HG03378 (cell line): Measurements from ENCODE around the gene ZRANB1.

ENCODE experiments used
- ATAC-seq: cut with Tn5 transposase; IDR thresholded peaks from one replicate; pipeline ENCODE4 v1.9.1; 2021; ENCODE audit warnings: mild to moderate bottlenecking, moderate library complexity; ENCODE audit not compliant: unreplicated experiment

The ZRANB1 gene

DNA sequence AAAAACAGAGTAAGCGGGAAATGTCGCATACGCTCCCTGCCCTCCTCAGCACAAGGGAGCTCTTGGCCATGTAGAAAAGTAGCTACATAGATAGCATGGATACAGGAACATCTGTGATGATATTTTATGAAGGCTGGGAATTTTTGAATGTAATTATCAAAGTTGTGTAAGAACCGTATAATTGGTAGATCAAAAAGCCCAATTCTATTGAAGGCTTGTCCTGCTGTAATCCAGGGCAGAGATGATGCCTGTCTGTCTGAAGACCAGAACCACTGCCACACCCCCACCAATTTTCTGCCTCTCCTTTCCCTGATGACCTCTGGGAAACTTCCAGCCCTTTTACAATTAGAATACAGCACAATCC lies 51.4 kb downstream of the ZRANB1 start:
- ATAC-seq: no peak

DNA sequence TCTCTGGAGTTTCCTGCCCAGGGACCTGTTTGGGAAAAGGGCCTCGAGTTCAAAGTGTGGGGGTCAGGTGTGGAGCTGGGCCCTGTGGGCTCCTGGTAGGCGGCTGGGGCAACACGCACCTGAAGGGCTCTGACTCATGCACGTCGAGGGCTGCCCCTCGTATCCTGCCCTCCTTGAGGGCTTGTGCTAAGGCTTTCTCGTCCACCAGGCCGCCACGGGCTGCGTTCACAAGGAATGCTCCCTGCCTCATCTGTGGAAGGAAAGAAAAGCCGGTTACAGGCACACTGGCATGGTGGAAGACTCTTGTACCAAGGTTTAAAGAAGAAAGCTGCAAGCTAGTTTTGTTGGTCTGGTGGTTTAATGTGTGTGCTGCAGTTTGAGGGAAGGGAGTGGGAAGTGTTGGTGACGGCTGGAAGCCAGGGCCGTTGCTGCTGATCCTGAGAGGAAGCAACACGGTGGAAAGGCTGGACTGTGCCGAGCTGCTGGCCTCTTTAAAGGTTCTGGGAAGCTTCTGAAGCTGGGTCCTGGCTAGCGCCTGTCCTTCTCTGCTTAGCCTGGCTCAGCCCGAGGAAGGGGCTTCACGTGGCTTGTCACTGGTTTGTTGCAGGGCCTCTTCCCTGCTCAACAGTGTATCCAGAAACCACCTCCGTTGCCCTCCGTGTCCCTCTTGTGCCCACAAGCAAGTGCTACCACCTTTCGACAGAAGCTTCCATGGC lies 52.0 kb downstream of the ZRANB1 start:
- no peak for ATAC-seq

DNA sequence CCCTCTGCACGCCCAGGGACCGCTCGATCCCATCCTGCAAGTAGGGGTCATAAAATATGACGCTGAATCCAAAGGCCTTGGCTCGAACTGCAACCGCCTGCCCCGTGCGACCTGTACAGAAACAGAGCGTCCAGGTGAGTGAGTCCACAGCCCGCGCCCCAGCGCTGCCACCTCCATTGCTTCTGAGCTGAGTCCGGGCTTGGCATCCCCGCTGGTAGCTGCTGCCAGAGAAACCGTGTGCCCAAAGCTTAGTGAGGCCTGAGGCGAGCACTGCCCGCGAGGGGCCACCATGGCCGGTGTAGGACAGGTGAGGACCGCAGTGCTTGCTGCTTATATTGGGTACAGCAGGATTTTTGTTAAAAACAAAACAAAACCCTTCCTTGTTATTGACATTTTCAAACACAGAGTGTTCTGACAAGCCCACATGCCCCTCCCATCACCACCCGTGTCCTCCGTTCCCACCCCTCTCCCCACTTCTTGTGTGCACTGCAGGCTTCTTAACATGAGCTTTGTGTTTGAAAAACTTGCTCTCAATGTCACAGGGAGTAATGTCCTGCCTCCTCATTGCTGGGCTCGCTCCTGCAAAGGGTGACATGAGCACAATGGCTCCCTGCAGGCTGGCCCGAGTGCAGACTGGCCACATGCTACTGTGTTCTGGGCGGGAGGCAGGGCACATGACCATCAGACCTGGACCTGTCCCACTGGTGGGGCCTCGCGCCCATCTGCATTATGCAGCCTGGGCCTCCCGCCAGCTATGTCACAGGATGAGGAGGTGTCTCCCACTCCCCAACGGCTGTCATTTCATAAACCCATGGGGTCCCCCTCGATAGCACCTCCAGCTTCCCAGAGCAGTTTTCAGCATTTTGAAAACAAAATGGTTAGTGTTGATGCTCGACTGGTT lies 52.9 kb downstream of the ZRANB1 start:
- no peak for ATAC-seq

DNA sequence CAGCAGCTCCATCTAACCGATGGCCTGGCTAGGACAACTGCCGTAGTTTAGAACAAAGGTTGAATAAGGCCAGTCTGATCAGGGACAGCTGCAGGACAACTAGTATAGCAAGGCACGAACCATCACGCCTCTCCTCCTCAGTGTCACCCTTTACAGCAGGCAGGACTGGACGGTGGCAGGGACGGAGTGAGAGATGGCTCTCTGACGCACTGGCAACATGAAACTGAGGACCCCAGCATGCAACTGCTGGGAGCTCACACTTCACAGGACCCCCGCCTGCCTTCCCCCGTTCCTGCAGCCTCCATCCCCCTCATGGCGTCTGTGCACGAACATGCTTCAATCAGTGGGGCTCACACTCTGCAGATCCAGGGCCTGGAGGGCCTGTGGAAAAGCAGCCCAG lies 53.7 kb downstream of the ZRANB1 start:
- no peak for ATAC-seq

DNA sequence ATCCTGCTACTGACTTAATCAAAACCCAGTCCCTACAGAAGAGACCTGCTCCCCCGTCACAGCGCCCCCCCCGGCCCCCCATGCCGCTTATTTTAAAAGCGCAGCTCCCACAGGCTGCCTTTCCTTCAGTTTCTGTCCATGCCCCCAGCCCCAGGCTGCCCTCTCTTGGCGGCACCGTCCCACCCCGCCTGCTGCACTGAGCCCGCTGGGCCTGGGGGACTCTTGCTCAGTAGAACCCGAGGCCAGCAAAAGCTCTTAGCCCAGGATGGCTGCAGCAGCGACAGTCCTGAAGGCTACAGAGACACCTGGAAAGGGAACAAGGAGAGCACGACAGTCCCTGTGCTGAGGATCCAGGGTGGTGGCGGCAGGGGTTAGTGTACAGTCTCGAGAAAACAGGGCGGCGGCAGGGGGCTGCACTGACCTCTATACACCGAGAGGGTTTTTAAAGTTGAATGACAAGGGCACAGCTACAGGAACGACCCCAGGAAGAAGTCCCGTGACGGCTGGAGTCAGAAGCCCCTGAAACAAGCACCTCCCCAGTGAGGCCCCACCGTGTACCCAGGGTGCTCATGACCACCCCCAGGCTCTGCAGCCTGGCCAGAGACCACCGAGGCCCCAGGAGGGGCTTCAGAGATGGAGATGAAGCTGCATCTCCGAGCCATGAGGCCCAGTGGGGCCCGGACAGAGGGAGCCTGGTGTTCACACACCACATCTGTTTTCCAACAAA lies 54.4 kb downstream of the ZRANB1 start:
- ATAC-seq: no peak

DNA sequence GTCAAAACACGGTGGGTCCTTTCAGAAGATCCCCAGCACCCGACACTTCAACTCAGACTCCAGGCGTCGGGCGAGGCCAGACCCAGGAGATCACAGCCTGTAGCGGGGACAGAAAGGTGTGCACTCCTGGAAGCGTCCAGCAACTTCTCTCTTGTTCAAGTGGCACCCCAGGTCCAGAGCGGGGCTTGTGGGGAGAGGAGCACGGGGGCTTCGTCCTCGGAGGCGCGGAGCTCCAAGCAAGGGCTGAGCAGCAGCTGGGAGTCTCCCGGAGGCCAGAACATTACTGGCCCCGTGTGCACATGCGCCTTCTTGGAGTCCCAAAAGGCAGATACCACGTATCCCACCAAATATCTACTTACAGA lies 54.9 kb downstream of the ZRANB1 start:
- no peak for ATAC-seq

DNA sequence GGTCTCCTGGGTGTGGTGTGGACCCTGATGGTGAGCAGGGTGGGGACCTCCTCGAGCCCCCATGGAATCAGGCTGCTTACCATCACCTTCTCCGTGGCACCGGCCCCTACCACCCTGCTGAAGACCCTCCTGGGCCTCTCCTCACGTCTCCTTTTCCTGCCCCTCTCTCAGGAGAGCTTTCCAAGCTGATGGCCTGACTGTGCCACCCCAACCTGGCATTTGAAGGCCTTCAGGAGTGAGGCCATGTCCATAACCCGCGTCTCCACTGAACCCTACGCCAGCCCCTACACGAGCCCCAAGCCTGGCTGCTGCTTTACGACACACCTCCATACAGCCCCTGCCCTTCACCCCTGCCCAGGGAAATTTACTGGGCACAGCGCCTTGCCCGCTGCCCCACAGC lies 55.4 kb downstream of the ZRANB1 start:
- ATAC-seq: no peak

DNA sequence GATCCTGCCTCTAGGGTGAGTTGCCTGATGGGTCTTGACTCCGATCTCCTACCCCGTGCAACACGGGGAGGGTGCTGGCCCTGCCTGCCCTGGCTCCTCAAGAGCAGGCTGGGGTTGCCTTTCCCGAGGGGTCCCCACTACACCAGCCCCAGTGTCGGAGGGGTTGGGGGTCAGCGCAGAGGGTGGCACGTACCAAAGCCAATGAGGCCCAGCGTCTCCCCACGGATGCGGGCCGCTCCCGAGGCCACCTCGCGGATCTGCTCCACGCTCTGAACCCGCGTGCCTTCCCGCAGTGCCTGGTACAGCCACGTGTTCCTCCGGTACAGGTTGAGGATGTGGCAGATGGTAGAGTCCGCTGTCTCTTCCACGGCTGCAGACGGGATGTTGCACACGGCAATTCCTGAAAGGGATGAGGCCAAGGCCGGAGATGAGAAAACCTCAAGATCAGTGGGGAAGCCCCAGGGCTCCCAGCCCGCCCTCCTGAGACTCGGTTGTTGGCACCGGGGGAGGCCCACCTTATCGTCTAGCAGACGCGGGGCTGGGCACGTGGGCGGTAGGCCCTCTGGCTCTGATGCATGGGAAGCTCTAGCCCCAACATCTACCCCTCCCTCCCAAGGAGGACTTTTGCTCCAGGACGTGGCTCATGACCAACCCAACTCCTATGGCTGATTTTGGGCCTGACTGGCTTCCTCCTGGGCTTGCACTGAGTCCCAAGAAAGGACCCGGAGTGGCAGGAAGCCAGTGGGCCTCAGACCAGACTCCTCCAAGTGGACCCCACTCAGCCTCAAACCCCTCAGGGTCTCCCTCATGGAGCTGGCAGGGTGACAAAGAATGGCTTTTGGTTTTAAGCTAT lies 56.1 kb downstream of the ZRANB1 start:
- ATAC-seq: no peak

DNA sequence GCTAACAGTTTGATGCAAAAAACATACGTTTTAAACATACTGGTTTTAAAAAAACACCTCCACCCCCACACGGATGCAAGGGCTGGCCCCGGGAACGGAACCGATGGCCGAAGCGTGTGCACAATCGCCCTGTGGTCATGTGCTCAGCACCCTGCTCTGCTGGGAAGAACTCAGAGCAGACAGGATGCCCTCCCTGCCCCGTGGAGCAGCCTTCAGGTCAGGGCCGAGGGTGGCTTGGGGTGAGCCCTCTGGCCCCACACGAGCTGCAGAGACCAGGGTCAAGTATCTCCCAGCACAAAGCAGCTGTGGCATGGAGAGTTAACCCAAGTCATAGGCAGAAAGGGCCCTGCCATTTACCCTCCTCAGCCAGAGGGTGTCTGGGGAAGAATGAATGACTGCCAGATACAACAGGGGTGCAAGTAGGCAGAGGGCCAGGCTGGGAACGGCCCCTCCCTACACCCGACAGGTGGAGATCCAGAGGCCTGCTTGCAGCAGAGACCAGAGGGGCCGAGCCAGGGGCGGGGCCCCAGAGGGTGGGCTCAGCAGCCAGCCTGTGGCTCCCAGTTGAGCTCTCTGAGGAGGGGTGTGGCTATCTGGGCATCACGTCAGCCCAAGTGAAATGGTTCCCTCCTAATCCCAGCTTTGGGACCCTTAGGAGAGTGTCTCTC lies 56.8 kb downstream of the ZRANB1 start:
- ATAC-seq: no peak

DNA sequence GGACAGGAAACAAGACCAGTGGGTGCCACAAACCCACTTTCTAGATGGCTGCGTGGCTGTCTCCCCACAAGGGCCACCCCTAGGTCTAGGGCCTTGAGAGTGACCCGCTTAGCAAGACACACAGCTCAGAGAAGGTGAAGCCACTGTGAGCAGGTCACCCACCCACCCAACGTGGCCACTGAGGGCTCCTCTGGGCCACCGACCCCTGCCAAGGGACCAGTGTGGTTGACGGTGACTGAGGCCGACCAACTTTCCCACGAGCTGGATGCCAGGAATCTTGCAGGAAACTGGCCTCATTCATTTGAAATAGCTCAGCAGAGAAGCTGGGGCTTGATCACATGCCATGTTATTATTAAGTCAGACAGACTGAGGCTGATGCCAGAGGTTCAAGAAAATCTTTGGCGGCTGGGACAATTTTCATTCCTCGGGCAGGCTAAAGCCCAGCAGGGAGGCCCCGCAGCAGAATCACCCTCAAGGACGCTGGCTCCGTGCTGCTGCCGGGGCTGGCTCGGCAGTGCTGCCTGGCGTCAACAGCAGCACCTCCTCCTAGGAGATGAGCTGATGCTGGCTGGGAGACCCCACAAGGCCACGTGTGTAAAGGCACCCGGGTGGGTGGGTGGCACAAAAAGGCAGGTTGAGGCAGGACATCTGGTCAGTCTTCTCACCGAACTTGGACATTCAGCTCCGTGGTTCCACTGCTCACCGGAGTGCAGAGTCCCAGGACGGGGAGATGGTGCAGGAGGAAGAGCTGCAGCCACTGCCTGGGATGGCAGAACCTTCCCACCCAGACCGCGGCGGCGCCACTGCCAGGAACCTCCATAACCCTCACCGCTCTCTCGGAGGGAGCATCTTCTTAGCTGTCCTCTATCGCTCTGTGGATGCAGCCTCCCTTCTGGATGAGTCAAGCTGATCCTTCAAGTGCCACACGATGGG lies 57.8 kb downstream of the ZRANB1 start:
- ATAC-seq: no peak

DNA sequence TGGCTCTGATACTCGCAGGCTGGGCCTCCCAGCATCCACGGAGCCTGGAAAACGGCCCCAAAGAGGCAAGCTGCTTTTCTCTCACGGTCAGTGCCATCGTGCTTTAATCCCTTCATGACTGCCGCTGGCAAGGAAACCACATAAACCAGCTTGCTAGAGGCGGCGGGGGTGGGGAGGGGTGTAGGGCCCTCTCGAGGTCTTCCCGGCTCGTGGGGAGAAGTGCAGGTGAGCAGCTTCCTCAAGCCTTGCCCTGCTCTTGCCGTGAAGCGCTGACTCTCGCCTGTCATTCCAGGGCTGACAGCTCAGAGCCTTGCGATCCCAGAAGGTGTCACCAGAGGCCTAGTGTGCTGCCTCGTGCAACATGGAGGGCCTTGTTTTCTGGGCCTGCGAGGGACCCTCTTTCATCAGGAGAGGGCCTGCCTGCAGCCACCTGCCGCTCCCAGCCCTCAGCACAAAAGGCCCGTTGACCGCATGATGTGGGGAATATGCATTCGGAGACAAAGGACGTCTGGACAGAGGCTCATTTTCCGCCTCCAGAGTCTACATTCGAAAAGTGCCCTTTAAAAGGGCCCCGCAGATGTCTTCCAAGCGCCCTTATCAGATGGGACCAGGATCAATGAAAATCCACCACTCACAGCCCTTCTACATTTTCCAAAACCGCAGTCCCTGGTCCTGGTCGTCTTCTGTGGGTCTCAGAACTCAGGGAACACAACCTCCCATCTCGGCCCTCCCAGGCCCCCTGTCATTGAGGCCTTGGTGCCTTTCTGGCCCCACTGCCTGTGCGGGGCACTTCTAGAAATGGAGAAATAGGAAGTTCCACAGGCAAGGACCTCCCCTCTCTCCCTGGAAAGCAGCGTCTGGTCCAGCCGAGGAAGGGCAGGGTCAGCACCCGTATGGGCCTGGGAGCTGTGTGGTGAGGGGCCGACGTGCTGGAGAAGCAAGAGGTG lies 58.7 kb downstream of the ZRANB1 start:
- no peak for ATAC-seq

DNA sequence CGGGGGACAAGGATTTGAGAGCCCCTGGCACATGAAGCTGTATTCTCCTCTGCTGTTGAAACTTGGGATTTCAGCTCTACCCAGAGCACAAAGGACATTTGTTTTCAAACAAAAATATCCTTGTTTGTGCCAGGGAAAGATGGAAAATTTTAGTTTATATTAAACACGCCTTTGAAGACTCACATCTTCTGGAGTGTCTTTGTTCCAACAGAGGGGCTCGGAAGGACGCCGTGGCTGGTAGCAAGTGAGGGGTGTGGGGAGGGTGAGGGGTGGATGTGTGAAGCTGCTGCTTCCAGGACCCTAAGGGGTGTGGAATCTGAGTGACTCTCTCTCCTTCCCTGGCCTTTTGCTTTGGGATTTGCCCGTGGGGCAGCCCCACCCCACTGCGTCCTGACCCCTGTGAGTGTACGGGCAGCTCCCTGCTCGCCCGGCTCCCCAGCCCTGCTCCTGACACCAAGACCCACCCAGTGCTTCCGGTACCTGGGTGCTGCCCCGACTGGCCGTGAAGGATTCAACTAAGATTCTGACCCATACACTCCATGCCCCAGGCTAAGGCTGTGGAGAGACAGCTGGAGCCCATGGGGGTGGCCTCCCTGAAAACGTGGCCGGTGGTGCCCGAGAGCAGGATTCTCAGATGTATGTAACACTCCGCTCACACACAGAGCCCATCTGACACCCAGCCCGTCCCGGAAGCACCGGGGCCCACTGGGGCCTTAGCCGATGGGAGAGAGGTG lies 59.6 kb downstream of the ZRANB1 start:
- ATAC-seq: no peak

DNA sequence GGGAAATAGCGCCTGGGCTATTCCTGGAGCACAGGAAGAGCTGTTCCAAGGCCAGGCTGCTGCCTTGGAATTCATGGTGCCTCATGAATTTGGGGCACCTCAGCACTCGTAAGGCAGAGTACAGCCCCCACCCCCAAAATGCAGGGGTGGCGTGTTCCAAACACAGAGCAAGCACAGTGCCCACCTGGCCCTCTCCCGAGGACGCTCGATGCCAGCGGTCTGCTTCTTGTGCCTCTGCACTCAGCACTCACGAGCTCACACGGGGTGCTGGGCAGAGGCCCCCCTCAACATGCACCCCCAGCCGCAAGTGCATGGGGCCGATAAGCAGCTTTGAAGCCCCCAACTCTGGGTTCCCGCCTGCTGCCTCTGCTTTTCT lies 60.1 kb downstream of the ZRANB1 start:
- ATAC-seq: no peak

DNA sequence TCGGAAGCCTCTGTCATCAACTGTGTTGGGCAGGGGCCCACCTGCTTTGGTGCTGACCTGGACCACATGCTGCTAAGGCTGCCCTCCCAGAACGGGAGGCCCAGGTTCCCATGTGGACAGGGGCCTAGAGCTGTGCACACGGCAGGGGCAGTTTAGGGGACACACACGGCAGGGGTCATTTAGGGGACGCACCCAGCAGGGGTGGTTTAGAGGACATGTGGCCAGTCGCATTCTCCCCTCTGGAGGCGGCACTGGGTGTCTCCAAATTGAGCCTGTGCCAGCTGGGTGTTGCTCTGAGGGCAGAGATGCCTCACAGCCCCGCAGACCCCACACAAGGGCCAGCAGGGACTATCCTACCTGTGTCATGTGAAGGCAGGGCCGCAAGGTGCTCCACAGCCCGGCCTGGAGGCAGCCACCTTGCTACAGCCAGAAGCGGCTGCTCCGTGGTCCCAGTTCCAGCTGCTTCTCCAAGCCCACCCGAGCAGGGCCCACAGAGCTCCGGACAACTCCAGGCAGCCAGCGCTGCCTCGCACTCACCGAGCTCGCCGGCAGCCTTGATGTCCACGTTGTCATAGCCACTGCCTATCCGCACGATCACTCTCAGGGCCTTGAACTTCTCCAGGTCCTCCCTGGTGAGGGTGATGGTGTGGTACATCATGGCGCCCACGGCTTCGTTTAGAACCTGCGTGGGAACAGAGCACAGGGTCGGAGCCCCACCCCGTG lies 60.7 kb downstream of the ZRANB1 start:
- no peak for ATAC-seq

DNA sequence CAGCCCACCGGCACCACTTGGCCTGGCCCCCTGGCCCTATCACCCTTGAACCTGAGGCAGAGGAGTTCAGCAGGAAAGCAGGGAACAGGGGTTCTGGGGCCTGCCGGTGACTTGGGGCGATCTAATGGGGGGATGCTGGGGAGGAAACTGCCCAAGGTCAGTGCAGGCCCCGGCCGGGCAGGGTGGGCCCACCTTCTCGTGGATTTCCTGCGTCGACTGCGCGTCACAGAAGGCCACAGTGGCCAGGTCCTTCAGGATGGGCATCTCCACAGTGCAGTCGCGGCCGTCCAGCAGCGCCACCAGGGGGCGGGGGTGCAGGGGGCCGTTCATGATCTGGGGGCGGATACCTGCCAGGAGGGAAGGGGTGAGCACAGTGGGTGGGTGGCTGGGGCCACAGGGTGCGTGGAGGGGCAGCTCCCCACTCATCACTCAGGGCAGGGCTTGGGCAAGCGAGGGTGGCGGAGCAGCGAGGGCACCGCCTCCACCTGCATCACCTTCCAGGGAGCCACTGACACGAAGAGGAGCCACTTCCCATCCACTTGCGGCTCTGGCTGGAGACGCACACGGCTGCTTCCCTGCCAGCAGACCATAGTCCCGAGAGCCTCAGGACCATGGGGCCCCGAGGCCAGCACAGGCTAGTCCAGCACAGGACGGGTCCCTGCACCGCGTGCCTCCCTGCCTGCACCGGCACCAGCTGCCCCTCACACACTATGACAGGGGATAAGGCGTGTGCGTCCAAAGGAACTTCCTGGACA lies 61.4 kb downstream of the ZRANB1 start:
- ATAC-seq: no peak

DNA sequence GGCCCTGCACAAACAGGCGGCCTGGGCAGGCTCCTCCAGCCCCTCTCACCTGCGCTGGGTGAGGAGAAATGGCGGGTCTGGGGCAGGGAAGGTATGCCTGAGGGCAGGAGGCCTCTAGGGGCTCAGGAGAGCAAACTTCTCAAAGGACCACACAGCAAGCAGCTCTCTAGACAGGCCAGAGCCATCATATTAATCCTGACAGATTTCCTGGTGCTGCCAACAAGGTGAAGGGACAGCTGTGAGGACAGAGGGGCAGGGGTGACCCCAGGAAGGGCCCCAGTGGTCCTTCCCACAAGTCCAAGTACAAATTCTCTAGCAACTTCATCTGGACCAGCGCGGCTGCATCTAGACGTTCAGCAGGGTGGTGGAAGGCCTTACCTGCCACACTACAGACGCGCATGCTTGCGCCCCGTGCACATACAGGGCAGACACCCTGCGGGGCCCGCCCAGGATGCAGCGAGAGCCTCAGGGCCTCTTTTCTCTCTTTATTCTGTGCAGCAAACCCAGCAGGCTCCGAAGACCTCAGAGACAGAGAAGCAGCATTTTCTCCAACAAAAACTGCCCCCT lies 62.1 kb downstream of the ZRANB1 start:
- no peak for ATAC-seq
